GM21619 (cell line): Measurements from ENCODE around the gene CCDC15.

ENCODE experiments used
- ATAC-seq: cut with Tn5 transposase; IDR thresholded peaks from one replicate; pipeline ENCODE4 v1.9.1; 2021; ENCODE audit not compliant: unreplicated experiment

The CCDC15 gene

DNA sequence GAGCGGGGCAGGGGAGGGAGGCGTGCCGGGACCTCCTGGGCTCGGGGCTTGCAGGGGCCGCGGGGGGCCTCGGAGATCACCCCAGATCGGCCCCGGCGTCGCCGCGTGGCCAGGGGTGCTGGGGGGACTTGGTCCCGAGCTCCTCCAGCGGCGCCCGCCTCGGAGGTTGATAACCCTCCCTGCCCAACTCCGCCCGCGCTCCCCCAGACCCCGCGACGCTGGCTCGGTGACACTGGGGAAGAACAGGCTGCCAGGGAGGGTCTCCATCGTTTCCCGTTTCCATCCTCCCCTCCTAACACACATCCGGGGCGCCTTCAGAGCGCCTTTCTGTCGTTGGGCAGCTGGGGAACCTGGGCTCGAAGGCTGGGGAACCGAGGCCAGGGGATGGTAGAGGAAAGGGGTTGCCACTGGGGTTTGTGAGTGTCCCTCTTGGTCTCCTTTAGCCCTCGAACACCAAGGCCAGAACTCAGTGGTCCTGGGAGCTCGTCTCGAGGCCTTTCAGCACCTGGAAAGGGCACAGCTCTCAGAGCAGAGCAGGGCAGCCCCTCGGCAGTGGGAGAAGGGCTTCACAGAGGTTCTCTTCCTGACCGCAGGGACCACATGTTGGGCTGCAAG, 109.5 kb downstream of the CCDC15 start:
- peak; percentile 22 for ATAC-seq

DNA sequence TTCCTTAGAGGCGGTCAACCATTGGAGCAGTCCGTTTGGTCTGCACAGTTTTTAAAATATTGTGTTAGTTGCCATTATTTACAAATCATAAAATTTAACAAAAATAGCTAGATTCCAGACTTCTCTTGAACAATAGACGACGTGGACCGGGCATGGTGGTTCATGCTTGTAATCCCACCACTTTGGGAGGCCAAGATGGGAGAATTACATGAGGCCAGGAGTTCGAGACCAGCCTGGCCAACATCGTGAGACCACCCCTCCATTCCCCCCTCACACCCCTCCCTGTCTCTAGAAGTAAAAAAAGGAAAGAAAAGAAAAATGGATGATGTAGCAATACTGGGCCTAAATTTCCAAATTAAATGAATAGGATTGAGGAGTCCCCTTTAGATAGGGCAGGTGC, 110.1 kb downstream of the CCDC15 start:
- ATAC-seq: no peak

DNA sequence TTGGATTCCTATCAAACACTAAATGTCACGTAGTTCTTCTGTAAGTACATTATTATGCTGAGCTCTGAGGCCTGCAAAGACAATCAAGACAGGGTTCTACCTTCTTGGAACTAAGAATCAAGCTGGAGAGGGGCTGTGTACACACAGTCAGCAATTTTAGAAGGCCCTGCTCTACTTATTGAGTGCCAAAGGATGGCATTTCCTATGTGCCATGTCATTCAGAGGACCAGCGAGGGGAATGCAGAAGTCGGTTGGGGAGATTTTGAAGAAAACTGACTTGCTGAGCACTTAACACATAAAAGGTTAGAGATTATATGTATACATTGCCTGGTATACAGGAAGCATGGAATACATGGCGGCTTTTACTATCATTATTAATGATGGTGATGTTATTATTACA, 114.4 kb downstream of the CCDC15 start:
- ATAC-seq: no peak

DNA sequence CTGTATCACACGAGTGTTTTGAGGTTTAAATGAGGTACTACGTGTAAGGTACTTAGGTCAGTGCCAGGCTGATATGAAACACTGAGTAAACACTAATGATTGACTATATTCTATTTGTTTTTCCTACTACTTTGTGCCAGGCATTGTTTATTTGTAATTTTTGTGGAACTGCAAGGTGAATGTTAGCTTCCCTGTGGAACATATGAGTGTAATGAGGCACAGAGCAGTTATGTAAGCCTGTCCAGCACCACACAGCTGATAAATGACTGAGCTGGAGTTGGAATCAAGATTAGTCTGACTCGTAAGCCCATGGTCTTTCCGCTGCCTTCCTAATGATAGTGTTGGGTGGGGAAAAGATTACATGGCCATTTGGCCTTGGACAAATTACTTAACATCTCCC, 115.0 kb downstream of the CCDC15 start:
- no peak for ATAC-seq

DNA sequence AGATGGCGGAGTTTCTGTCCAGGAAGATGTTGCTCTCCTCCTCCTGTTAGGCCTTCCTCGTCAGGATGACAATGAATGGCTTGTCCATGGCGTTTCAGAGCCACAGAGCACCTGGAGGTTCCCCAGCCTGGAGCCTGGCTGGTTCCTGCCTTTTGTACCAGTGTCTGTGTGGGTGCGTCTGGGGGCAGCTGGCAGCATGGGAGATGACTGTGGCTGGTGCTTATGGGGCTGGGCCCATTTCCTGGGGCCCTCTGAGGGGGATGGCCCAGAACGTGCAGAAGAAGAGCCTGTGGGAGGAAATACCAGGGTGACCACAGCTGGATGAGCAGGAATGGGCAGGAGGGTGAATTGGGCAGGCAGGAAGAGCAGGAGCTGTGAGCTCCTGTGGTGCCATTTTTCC, 115.8 kb downstream of the CCDC15 start:
- no peak for ATAC-seq

DNA sequence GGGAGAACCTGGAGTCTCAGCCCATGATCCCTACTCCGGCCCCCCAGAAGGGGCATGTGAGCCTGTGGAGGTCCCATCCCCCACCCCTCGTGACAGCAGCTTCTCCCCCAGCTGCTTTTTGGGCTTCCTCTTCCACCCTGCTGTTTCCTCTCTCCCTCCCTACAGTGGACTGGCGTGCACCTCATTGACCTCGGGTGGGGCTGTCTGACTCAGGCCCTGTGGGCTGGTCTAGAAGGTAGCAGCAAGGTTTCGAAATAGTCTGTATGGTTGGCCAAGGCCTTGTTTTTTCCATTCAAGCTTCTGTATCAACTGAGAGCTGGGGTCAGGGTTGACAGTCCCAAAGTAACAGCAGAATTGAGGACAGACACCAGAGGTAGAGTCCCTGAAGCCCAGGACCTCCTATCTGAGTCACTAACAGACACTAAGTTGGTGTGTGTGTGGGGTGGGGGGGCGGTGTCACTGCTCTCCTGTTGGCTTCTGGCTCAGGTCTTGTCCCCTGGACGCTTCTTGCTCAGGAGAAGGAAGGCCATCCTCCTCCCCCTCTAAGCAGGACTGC, 116.8 kb downstream of the CCDC15 start:
- peak; percentile 67 for ATAC-seq

DNA sequence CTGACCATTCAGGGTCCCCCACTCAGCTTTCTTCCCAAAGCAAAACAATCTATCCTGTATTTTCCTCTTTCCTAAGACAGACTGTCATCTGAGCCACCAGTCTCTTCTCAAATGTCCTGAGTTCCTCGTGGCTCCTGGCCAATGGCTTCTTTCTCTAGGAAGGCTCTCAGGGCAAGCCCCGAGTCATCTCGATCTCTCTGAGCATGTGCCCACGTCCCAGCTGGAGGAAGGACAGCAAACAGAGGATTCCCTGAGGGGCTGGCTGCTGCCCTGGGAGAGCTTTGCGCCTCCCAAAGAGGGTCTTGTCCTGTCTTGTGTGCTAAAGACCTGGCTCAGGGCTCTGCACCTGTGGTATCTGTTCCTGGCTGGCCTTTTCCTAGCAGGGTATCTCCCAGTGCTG, 117.4 kb downstream of the CCDC15 start:
- ATAC-seq: no peak

DNA sequence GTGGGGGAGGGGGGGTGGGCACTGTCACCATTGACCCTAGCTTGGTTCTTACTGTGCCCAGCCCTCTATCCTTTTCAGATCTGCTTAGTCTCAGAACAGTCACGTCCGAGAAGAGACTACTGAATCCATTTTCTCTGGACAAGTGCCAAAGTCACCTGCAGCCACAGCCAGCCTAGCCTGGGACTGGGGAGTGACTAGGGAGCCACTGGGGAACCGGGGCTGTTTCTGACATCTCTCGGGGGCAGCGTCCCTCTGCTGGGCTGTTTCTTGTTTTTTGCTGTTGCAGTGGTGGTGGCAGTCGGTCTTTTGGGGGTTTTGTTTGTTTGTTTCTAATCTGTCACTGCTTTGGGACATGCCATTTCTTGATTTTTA, 117.8 kb downstream of the CCDC15 start:
- ATAC-seq: no peak

DNA sequence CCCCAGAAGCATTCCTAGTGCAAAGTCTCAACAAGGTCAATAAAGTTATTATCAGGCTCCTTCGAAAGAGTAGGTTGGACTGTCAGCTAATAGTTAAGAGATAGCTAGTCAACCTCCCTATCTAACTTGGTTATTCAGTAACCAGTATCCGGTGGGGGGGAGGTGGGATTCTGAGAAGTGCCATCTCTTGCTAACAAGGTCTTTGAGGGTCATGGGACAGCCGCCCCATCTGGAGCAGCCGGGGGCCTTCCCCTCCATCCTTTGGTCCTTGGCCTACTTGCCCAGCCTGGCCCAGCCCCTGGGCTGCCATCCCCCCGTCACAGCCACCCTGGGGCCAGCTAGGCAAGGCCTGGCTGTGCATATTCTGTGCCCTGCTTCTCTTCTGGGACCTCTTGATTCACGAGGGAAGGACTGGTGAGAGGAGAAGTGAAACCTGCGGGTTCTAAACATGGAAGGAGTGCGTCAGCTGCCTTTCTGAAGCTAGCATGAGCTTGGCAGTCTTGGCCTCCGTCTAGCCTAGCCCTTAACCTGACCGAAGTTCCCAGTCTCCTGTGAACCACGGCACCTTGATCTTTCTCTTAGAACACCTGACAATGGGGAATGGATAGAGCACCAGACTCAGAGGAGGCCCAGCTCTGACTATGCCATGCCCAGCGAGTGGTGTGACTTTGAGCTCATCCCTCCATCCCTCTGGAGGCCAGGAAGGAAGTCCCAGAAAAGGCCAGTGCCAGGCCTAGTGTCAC, 118.4 kb downstream of the CCDC15 start:
- peak; percentile 75 for ATAC-seq

DNA sequence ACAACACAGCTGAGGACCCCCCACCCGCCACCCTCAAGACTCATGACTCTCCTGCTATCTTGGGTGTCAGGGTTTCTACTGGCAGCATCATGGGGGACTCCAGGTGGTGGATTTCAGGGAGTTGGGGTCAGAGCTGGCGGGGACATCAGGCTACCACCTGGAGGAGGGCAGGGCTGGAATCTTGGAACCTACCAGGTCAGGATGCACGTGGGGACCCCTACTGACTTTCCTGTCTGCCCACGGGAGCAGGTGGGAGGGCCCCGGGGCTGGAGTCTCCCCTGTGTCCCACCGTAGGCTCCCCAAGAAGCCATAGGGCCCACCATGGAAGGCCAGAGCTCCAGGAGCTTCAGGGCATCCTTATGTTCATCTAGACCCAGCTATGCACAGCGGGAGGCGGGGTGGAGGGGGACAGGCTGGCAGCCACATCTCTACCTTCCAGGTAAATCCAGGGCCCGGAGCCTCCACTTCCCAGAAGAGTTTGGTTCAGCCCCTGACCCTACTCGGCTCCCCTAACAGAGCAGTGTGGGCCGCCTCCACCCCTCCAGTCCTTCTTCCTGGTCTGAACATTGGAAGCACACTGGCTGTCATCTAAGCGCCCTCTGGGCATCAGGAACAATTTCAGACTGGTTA, 119.1 kb downstream of the CCDC15 start:
- ATAC-seq: no peak

DNA sequence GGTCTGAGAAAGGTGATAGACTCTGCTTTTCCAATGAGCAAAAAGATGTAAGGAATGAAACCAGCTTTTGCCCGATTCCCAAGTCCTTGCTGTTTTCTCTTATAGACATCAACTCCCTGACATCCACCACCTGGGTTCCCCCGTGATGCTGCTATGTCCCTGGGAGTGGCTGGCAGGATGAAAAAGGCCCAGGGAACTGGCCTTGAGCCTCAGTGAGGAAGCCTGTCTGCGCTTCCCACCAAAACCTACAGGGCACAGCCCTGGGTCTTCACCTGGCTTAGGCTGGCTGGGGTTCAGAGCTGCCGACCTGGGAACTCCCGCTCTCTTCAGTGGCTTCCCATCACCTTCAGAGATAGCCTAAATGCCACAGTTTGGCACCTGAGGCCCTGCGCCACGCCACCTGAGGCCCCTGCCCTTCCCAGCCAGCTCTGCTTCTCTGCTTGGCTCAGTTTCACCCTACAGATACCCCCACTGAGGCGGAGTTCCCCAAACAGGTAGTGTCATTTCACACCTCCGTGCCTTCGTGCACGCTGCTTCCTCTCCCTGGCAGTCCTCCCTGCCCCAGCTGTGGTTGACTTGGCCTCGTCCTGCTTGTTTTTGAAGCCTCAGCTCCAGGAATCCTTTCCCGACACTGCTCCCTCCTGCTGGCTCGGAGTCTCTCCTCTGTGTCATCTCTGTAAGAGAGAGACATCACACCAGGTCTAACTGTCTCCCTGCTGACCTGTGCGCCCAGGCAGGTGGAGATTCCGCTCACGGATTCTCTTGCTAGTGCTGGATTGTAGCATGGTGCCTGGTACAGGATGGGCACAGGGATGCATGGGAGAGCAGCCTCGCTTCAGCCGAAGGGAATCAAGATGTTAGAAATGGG, 119.8 kb downstream of the CCDC15 start:
- ATAC-seq: no peak

DNA sequence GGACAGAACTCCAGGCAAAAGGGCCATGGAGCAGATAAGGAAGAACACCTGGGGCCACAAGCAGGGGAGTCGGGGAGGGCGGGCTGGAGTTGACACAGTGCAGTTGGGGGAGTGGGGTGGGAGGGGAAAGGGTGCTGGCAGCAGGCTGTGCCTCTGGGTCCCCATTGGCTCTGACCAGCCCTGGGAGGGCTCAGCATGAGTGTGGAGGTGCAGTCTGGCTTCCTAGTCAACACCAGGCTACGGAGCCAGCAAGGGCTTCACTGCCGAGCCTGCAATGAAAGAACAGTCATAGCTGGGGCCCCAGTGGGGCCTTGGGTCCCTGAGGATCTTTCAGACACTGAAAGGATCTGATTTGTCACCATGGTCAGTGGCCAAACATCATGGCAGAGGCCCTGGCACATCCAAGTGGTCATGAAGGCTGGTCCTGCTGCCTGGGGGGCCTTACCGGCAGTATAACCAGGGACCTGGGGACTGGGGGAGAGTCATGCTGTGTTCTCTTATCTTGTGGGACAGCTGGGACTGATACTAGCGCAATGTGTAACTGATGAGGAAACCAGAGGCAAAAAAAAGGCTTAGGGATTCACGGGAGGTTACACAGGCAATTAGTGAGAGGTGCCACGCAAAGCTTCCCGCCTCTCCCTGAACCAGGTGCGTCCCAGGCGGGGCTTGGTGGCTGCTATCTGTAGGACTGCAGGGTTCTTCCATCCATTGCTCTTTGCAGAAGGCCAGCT, 120.7 kb downstream of the CCDC15 start:
- no peak for ATAC-seq

DNA sequence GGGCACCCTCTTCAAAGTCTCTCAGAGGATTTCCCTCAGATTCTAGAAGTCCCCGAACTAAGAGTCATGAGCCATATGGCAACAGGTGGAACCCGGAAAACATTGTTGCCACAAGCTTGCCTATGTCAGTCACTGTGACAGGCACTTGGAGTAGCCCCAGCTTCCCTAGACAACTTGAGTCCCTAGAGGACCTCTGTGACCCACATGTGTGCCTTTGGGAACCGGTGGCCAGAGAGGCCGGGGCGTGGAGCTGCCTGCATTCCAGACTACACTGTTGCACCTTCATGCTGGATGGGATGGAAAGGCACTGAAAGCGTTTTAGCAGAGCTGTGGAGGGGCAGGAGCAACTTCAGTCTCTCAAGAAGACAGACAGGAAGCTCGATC, 121.2 kb downstream of the CCDC15 start:
- ATAC-seq: no peak

DNA sequence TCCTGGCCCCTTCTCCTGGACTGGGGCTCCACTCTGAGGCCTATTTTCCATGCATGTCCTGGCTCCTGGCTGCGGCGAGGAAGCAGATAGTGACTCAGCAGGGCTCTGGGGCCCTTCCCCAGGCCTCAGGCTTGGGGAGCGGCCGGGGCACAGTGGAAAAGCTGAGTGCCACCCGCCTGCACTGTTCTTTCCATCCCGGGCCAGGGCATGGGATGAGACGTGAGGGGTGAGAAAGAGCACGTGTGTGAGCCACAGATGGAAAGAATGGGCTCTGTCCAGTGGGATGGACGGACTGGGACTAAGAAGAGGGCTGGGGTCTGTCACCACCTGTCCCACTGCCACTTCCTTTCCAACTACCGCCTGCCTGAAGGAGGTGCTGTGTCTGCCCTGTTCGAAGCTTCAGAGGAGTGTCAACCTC, 121.9 kb downstream of the CCDC15 start:
- ATAC-seq: no peak

DNA sequence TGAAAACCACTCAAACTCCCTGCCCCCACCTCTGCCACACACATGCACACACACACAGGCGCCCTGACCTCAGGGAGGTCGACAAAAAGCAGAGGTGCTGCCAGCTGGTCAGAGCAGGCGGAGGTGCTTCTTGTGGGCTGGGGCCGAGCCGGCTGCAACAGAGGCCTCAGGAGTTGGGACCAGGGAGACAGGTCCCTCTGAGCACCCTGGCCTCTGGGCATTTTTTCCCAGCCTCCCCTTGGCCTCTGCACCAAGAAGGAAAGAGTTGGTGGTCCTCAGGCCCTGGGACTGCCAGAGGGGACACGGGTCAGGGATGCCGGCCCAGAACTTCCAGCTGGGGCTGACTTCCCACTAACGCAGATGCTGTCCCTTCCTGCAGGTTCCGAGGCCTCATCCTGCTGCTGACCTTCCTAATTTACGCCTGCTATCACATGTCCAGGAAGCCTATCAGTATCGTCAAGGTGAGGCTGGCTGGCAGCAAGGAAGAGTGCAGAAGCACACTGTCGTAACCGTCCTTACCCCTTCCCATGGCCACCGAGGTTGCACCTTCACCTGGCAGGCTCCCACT, 122.5 kb downstream of the CCDC15 start:
- no peak for ATAC-seq

DNA sequence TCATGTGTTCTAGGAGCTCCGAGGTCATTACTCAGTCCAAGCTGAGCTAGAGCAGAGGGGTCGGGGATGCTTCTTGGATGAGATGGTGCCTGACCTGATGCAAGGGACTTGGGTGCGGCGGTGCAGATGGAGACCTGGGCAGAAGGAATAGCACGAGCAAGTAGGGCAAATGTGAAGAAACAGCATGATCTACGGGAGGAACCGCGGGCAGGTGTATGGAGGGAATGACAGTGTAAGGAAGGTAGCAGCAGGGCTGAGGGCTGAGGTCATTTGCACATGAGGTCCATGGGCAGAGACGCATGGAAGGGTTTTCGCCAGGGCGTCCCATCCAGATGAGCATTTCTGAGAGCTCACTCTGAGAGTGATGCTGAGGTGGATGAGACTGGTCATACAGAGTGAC, 124.0 kb downstream of the CCDC15 start:
- no peak for ATAC-seq

DNA sequence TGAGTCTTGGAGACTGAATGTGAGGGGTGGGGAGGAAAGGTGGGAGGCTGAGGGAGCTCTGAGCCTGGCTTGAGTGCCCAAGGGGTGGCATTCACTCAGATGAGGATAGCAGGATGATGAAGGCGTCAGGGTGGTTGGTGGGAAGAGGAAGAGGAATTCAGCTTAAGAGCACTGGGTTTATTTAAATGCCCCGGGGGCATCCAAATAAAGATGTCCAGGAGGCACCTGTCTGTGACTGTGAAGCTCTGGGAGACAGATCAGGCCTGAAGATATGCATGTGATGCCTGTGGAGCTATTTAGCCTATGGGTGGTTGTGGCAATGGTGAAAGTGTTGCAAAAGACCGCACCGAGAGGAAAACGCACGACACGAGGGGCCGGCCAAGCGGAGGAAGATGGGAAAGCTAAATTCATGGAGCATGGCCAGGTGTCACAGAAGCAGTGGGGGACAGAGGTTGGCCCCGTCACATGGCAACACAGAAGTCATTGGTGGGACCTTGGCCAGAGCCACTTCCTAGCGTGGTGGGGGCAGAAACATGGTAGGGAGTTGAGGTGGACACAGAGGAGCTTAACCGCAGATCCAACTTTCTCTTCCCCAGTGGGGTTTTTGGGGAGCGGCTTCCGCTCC, 124.6 kb downstream of the CCDC15 start:
- ATAC-seq: no peak

DNA sequence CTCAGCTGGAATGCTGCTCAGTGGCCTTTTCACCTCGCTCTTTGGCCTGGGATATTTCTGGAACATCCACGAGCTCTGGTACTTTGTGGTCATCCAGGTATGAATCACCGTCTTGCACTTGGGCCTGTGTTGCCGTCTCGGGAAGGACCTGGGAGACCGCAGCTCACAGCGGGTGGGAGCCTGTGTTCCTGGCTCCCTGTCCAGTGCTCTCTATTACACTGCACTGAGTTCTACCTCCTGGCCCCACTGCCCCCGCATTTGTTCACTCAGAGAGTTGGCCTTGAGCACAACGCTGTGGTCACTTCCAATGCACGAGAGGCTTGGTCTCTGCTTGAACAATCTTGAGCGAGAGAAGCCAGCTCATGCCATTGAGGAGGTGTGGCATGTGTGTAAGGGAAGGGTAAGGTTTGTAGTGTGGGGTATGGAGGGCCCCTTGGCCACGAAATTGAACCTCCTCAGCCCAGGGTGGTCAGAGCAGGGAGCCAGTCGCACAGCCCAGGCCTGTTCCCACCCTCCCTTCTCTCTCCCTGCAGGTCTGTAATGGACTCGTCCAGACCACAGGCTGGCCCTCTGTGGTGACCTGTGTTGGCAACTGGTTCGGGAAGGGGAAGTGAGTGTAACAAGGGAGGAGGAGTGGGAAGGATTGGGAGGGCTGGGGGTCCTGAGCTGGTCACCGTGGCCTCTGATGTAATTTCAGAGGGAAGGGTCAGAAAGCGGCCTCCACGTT, 125.3 kb downstream of the CCDC15 start:
- no peak for ATAC-seq

DNA sequence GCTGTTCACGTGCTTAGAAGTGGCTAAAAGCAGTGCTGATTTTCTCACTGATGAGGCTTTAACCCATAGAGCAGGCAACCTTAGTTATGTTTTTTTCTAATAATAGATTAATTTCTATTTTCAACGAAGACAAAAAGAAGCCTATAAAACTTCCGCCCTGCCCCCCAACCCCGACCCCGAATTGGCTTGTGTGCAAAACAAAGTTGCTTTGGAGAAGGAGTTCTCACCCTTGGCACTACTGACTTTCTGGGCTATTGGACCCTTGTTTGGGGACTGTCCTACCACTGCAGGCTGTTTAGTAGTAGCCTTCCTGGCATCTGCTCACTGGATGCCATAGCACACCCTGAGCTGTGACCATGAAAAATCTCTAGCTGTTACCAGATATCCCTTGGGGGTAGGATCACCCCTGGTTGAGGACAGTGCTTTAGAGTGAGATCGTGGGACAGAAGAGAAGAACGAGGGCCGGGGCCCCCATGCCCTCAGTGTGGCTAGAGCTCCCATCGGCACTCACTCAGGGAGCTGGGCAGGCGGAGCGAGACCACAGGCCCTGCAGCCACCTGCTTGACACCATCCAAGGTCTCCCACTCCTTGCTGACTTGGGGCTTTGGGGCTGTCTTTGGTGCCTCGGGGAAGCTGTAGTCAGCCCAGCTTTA, 126.0 kb downstream of the CCDC15 start:
- ATAC-seq: no peak
